Duodenal mucosa (tissue), 2 donors: ENCODE measurements around the gene DDAH2.

Experiments used
- H3K27ac ChIP-seq: one replicate; pipeline ENCODE4 v1.7.0; 2013; ENCODE audit warnings: low read depth, low read length
- H3K27me3 ChIP-seq, 2 donors: one replicate each; pipeline ENCODE4 v1.7.0; 2013; ENCODE audit warnings: low read length in 2 of 2, control low read depth in 1 of 2; ENCODE audit not compliant: insufficient read depth in 2 of 2, control insufficient read depth in 1 of 2
- H3K36me3 ChIP-seq, 2 donors: one replicate each; pipeline ENCODE4 v1.7.0; 2013; ENCODE audit warnings: low read length in 2 of 2, control low read depth in 1 of 2; ENCODE audit not compliant: insufficient read depth in 2 of 2, control insufficient read depth in 1 of 2
- H3K4me1 ChIP-seq, 2 donors: one replicate each; pipeline ENCODE4 v1.7.0; 2013; ENCODE audit warnings: low read length in 2 of 2, control low read depth in 1 of 2; ENCODE audit not compliant: insufficient read depth in 2 of 2, control insufficient read depth in 1 of 2
- H3K4me3 ChIP-seq, 2 donors: one replicate each; pipeline ENCODE4 v1.7.0; 2013; ENCODE audit warnings: low read length in 2 of 2, low read depth in 1 of 2
- H3K9ac ChIP-seq, 2 donors: one replicate each; pipeline ENCODE4 v1.7.0; 2013; ENCODE audit warnings: low read length in 2 of 2, low read depth in 1 of 2
- H3K9me3 ChIP-seq, 2 donors: one replicate each; pipeline ENCODE4 v1.7.0; 2013; ENCODE audit warnings: low read length in 2 of 2, control low read depth in 1 of 2; ENCODE audit not compliant: control insufficient read depth in 1 of 2

Gene DDAH2

GRCh38 chr6:31723980-31724691 is 5.0 kb downstream of the DDAH2 start:
- Histone ChIP-seq H3K27ac (no peak overlapping the region), H3K9ac (no peak overlapping the region), H3K36me3 (peaks cover 3 to 21% of the 10 kb centered on the region in 2 donors), H3K9me3 (no peaks in the 10 kb centered on the region), H3K4me1 (peaks cover 27 to 30% of the 10 kb centered on the region in 2 donors), H3K27me3 (no peaks in the 10 kb centered on the region), H3K4me3 (no peak overlapping the region)

- no peaks in the 10 kb centered on the region for H3K27me3 ChIP-seq
- peaks cover 26 to 31% of the 10 kb centered on the region in 2 donors for H3K4me1 ChIP-seq
- no peaks in the 10 kb centered on the region for H3K9me3 ChIP-seq
- no peak within 1 kb of the TSS for H3K9ac ChIP-seq
- peaks cover under 1 to 21% of the 10 kb centered on the region in 2 donors for H3K36me3 ChIP-seq
- H3K27ac ChIP-seq = no peak within 1 kb of the TSS
- H3K4me3 ChIP-seq = no peak within 1 kb of the TSS
Measured at GRCh38 chr6:31723245-31723979, 5.7 kb downstream of the DDAH2 start, which contains the start of gene MPIG6B. Gene MPIG6B (plus strand): TSS chr6:31723373. CDS start chr6:31723384, 11 bp downstream.

GRCh38 chr6:31722173-31722572 is 6.9 kb downstream of the DDAH2 start:
- H3K27ac ChIP-seq = no peak overlapping the region
- no peaks in the 10 kb centered on the region for H3K9me3 ChIP-seq
- H3K27me3 ChIP-seq = no peaks in the 10 kb centered on the region
- H3K36me3 ChIP-seq = peaks cover 0 to 15% of the 10 kb centered on the region in 2 donors
- peaks cover 20 to 29% of the 10 kb centered on the region in 2 donors for H3K4me1 ChIP-seq
- no peak overlapping the region for H3K9ac ChIP-seq
- no peak overlapping the region for H3K4me3 ChIP-seq

- no peak within 1 kb of the TSS for H3K4me3 ChIP-seq
- H3K36me3 ChIP-seq = peaks cover 0 to 9% of the 10 kb centered on the region in 2 donors
- no peaks in the 10 kb centered on the region for H3K9me3 ChIP-seq
- peaks cover 16 to 23% of the 10 kb centered on the region in 2 donors for H3K4me1 ChIP-seq
- no peak within 1 kb of the TSS for H3K9ac ChIP-seq
- H3K27ac ChIP-seq = no peak within 1 kb of the TSS
- no peaks in the 10 kb centered on the region for H3K27me3 ChIP-seq
Measured at GRCh38 chr6:31721351-31722020, 7.6 kb downstream of the DDAH2 start, which contains the start of gene LY6G6C. Gene LY6G6C (minus strand): TSS chr6:31721746. CDS start chr6:31721679, 67 bp downstream.

- Histone ChIP-seq H3K27ac (no peak overlapping the region), H3K27me3 (no peaks in the 10 kb centered on the region), H3K9me3 (no peaks in the 10 kb centered on the region), H3K4me3 (no peak overlapping the region), H3K9ac (no peak overlapping the region), H3K4me1 (peaks cover 11 to 23% of the 10 kb centered on the region in 2 donors), H3K36me3 (no peaks in the 10 kb centered on the region)
Measured at GRCh38 chr6:31720196-31720770, 8.8 kb downstream of the DDAH2 start.

GRCh38 chr6:31719001-31719400 is 10.1 kb downstream of the DDAH2 start:
- Histone ChIP-seq H3K4me1 (peaks cover 14 to 27% of the 10 kb centered on the region in 2 donors), H3K36me3 (no peaks in the 10 kb centered on the region), H3K27ac (no peak overlapping the region), H3K9ac (peak overlapping the region in 1 of 2 donors; percentile 38), H3K27me3 (no peaks in the 10 kb centered on the region), H3K9me3 (no peaks in the 10 kb centered on the region), H3K4me3 (no peak overlapping the region)

GRCh38 chr6:31718265-31718664 is 10.8 kb downstream of the DDAH2 start:
- Histone ChIP-seq H3K9me3 (no peaks in the 10 kb centered on the region), H3K27ac (no peak overlapping the region), H3K27me3 (no peaks in the 10 kb centered on the region), H3K4me1 (peaks cover 17 to 34% of the 10 kb centered on the region in 2 donors), H3K36me3 (no peaks in the 10 kb centered on the region), H3K9ac (no peak overlapping the region), H3K4me3 (no peak overlapping the region)

GRCh38 chr6:31717499-31718222 is 11.4 kb downstream of the DDAH2 start:
- Histone ChIP-seq H3K9me3 (no peaks in the 10 kb centered on the region), H3K4me3 (no peak overlapping the region), H3K27me3 (no peaks in the 10 kb centered on the region), H3K9ac (no peak overlapping the region), H3K36me3 (no peaks in the 10 kb centered on the region), H3K4me1 (peaks cover 17 to 34% of the 10 kb centered on the region in 2 donors), H3K27ac (no peak overlapping the region)

- no peak within 1 kb of the TSS for H3K27ac ChIP-seq
- H3K36me3 ChIP-seq = no peaks in the 10 kb centered on the region
- H3K4me1 ChIP-seq = peaks cover 27 to 51% of the 10 kb centered on the region in 2 donors
- no peak within 1 kb of the TSS for H3K9ac ChIP-seq
- no peak within 1 kb of the TSS for H3K4me3 ChIP-seq
- H3K9me3 ChIP-seq = no peaks in the 10 kb centered on the region
- no peaks in the 10 kb centered on the region for H3K27me3 ChIP-seq
Measured at GRCh38 chr6:31715022-31715958, 13.8 kb downstream of the DDAH2 start, which contains the start of gene LY6G6D. Gene LY6G6D (plus strand): TSS chr6:31715348. CDS start chr6:31715356, 8 bp downstream.
